DOHH2 (cell line): ENCODE measurements around the gene RNF39.

Experiments
- CTCF ChIP-seq: fragments of 200-600 bp; sonication (generic); IDR thresholded peaks from one replicate; pipeline ENCODE4 v1.5.1; 2014; ENCODE audit warnings: antibody characterized with exemption, mild to moderate bottlenecking, low read depth, low read length; ENCODE audit not compliant: poor library complexity, severe bottlenecking
- EZH2phosphoT487 ChIP-seq: fragments of 200-600 bp; sonication (generic); IDR thresholded peaks from 2 replicates; pipeline ENCODE4 v1.6.1; 2017; ENCODE audit warnings: borderline replicate concordance, mild to moderate bottlenecking, antibody characterized with exemption, low read length, moderate library complexity, mixed read lengths

- TF ChIP-seq CTCF, result no peak
- no peak for TF ChIP-seq EZH2phosphoT487
Measured at GRCh38 chr6:30044630-30045029, 30.9 kb downstream of the RNF39 start.
